Testis (tissue), 2 donors: ENCODE measurements around the gene DENND1A.

Source experiments
- POLR2A ChIP-seq: fragments of 450-650 bp; IDR thresholded peaks from one replicate; pipeline ENCODE4 v1.6.1; 2017; ENCODE audit warnings: antibody characterized with exemption, mild to moderate bottlenecking, moderate library complexity
- TF ChIP-seq, protein P1 (sequence below), 3 experiments: fragments of 450-650 bp in 2 of 3; fragments of 200-600 bp in 1 of 3; sonication (generic) in 1 of 3; IDR thresholded peaks; one replicate each; pipeline ENCODE4 v1.5.1; 2016 to 2019; ENCODE audit warnings: antibody characterized with exemption in 3 of 3, mild to moderate bottlenecking in 2 of 3, moderate library complexity in 1 of 3

DNA sequence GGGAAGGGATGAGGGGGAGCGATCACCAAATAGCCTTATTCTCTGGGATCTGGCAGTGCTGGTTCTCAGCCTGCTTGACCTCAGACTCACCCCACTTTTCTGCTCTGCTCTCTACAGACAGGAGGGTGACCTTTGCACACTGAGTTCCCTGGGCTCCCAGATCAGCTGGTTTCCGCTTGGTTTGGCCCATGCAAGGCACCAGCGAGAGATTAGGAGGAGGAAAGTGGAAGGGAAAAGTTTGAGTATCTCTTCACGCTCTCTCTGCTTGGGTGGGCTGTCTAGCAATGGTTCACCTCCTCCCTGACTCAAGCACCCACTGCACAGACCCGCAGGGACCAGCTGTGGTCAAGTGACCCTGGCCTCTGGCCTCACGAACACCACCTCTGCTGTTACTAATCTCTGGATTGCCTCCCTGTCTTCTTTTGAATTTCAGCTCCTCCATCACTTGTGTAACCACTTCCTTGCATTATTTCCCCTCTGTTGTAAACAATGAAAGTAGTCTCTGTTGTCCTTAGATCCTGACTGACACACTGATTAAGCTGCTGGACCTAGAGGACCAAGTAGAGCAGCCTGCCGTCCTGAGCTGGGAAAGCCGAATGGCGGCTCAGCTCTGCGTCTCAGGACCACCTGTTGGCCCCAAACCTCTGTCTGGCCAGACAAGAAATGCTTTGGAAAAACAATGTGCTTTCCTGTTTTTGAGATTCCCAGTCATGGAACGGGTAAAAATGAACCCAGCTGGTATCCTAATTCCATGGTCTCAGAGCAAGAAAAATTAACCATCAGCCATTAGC lies 387.3 kb downstream of the DENND1A start:
- TF ChIP-seq POLR2A = no peak
- TF ChIP-seq, protein P1, sequence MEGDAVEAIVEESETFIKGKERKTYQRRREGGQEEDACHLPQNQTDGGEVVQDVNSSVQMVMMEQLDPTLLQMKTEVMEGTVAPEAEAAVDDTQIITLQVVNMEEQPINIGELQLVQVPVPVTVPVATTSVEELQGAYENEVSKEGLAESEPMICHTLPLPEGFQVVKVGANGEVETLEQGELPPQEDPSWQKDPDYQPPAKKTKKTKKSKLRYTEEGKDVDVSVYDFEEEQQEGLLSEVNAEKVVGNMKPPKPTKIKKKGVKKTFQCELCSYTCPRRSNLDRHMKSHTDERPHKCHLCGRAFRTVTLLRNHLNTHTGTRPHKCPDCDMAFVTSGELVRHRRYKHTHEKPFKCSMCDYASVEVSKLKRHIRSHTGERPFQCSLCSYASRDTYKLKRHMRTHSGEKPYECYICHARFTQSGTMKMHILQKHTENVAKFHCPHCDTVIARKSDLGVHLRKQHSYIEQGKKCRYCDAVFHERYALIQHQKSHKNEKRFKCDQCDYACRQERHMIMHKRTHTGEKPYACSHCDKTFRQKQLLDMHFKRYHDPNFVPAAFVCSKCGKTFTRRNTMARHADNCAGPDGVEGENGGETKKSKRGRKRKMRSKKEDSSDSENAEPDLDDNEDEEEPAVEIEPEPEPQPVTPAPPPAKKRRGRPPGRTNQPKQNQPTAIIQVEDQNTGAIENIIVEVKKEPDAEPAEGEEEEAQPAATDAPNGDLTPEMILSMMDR (IDR thresholded peaks at IDR 0.05) = no peak
